CD8-positive, alpha-beta memory T cell (primary cell): ENCODE measurements around the gene P2RX6. TPM values are rescaled to one million over a fixed set of nuclear protein-coding genes. Genes with fewer than 3 reads are reported as not detected.

Experiments
- CTCF ChIA-PET: fragments of 350-600 bp; sonication (Branson Sonifier 250); formaldehyde crosslinking; loops from one replicate; lab custom pipeline; 2021; ENCODE audit warnings: antibody characterized with exemption; lab: Charles Lee
- POLR2A ChIA-PET: fragments of 350-600 bp; sonication (Branson Sonifier 250); formaldehyde crosslinking; loops from one replicate; lab custom pipeline; 2021; ENCODE audit warnings: antibody characterized with exemption; lab: Charles Lee
- DNase-seq, 5 donors: peaks; one replicate each; pipeline versions ENCODE4 v3.0.0 to v3.0.0-alpha.2; 2020 to 2022; ENCODE audit warnings: mixed read lengths in 1 of 5
- H3K27ac ChIP-seq: one replicate; pipeline ENCODE4 v1.7.0; 2013; ENCODE audit warnings: low read depth, mild to moderate bottlenecking, low read length, moderate library complexity
- H3K27me3 ChIP-seq: 2 replicates; pipeline ENCODE4 v1.7.0; 2013; ENCODE audit warnings: low read length, mild to moderate bottlenecking; ENCODE audit not compliant: insufficient read depth, poor library complexity, severe bottlenecking
- H3K36me3 ChIP-seq: 2 replicates; pipeline ENCODE4 v1.7.0; 2013; ENCODE audit warnings: mild to moderate bottlenecking, low read length, moderate library complexity; ENCODE audit not compliant: insufficient read depth
- H3K4me1 ChIP-seq: 2 replicates; pipeline ENCODE4 v1.7.0; 2013; ENCODE audit warnings: mild to moderate bottlenecking, low read length, moderate library complexity; ENCODE audit not compliant: insufficient read depth
- H3K4me3 ChIP-seq: 2 replicates; pipeline ENCODE4 v1.7.0; 2013; ENCODE audit warnings: mild to moderate bottlenecking, low read length
- H3K9me3 ChIP-seq: 2 replicates; pipeline ENCODE4 v1.7.0; 2013; ENCODE audit warnings: mild to moderate bottlenecking, low read length
- H3K27ac Mint-ChIP-seq, 8 donors: one replicate each; pipeline ENCODE4 v1.8.0; 2020 to 2021; ENCODE audit warnings: mixed read lengths in 8 of 8, mild to moderate bottlenecking in 6 of 8, inconsistent platforms in 3 of 8, moderate library complexity in 3 of 8
- H3K27me3 Mint-ChIP-seq, 2 donors: one replicate each; pipeline ENCODE4 v1.8.0; 2020 to 2021; ENCODE audit warnings: mixed read lengths in 2 of 2, mild to moderate bottlenecking in 1 of 2, moderate library complexity in 1 of 2
- H3K36me3 Mint-ChIP-seq, 3 donors: one replicate each; pipeline ENCODE4 v1.8.0; 2020 to 2021; ENCODE audit warnings: mixed read lengths in 3 of 3, inconsistent platforms in 1 of 3, mild to moderate bottlenecking in 1 of 3
- H3K4me1 Mint-ChIP-seq, 3 donors: one replicate each; pipeline ENCODE4 v1.8.0; 2020 to 2021; ENCODE audit warnings: mixed read lengths in 3 of 3, inconsistent platforms in 1 of 3, mild to moderate bottlenecking in 1 of 3
- H3K4me3 Mint-ChIP-seq, 7 donors: one replicate each; pipeline ENCODE4 v1.8.0; 2020 to 2021; ENCODE audit warnings: mixed read lengths in 7 of 7, mild to moderate bottlenecking in 6 of 7, moderate library complexity in 4 of 7, inconsistent platforms in 2 of 7
- H3K9me3 Mint-ChIP-seq, 5 donors: one replicate each; pipeline ENCODE4 v1.8.0; 2020 to 2022; ENCODE audit warnings: mixed read lengths in 5 of 5, mild to moderate bottlenecking in 3 of 5, moderate library complexity in 2 of 5, inconsistent platforms in 1 of 5
- polyA plus RNA-seq: library from polyadenylated mRNA; unstranded; fragments of 300-500 nt; fragmentation: Illumina TruSeq; gene quantifications from one replicate; pipeline ENCODE4 v1.2.3, GENCODE V29; 2021
- total RNA-seq, 2 experiments: library from RNA; stranded (reverse); gene quantifications; one replicate each; pipeline ENCODE4 v1.2.3, GENCODE V29; 2021

P2RX6 gene
- total and polyA plus RNA-seq, 3 experiments from 2014 or later = 0.24 to 0.35 (median 0.33) TPM

- Mint-ChIP-seq H3K36me3 (no peaks in the 10 kb centered on the region), H3K4me1 (no peaks in the 10 kb centered on the region), H3K27me3 (peaks cover 0 to 3% of the 10 kb centered on the region in 2 donors), H3K27ac (peak overlapping the region in 1 of 8 donors; percentile 48), H3K9me3 (peaks cover 0 to 3% (median 0%) of the 10 kb centered on the region in 5 donors), H3K4me3 (no peak overlapping the region)
- H3K27ac ChIP-seq = no peak overlapping the region
- ChIA-PET CTCF (no interaction called here), POLR2A (no interaction called here)
- H3K4me3 ChIP-seq = no peak overlapping the region
- H3K36me3 ChIP-seq = no peaks in the 10 kb centered on the region
- H3K27me3 ChIP-seq = no peaks in the 10 kb centered on the region
- H3K4me1 ChIP-seq = no peaks in the 10 kb centered on the region
- DNase-seq = no peak
- no peaks in the 10 kb centered on the region for H3K9me3 ChIP-seq
Observed at GRCh38 chr22:21075516-21076138, 60.7 kb downstream of the P2RX6 start.

GRCh38 chr22:21076912-21077625, 62.1 kb downstream of the P2RX6 start:
- Mint-ChIP-seq H3K36me3 (no peaks in the 10 kb centered on the region), H3K27me3 (peaks cover 0 to 3% of the 10 kb centered on the region in 2 donors), H3K9me3 (peaks cover 0 to 2% (median 0%) of the 10 kb centered on the region in 5 donors), H3K27ac (no peak overlapping the region), H3K4me3 (no peak overlapping the region), H3K4me1 (no peaks in the 10 kb centered on the region)
- H3K9me3 ChIP-seq = no peaks in the 10 kb centered on the region
- no peaks in the 10 kb centered on the region for H3K36me3 ChIP-seq
- no peak overlapping the region for H3K27ac ChIP-seq
- ChIA-PET POLR2A (no interaction called here), CTCF (no interaction called here)
- no peaks in the 10 kb centered on the region for H3K4me1 ChIP-seq
- no peak overlapping the region for H3K4me3 ChIP-seq
- H3K27me3 ChIP-seq = no peaks in the 10 kb centered on the region
- DNase-seq = no peak

Other genes with a start within 250 kb of the P2RX6 start
- not detected for gene SERPIND1, start 241.1 kb upstream of the P2RX6 start, total RNA-seq
- 0.32 TPM for gene SERPIND1, start 241.1 kb upstream of the P2RX6 start, polyA plus RNA-seq
- gene PI4KA, start 156.4 kb upstream of the P2RX6 start, total RNA-seq = 10 to 100 TPM; 64.9 to 65.5 TPM
- gene PI4KA, start 156.4 kb upstream of the P2RX6 start, polyA plus RNA-seq = 65.8 TPM
- 10 to 100 TPM; 21.9 to 23.3 TPM for gene SNAP29, start 156.2 kb upstream of the P2RX6 start, total RNA-seq
- gene SNAP29, start 156.2 kb upstream of the P2RX6 start, polyA plus RNA-seq = 26.0 TPM
- 10 to 100 TPM; 94.0 to 98.1 TPM for gene CRKL, start 97.8 kb upstream of the P2RX6 start, total RNA-seq
- 54.5 TPM for gene CRKL, start 97.8 kb upstream of the P2RX6 start, polyA plus RNA-seq
- under 1 TPM; 0.16 to 0.33 TPM for gene AIFM3, start 47.9 kb upstream of the P2RX6 start, total RNA-seq
- gene AIFM3, start 47.9 kb upstream of the P2RX6 start, polyA plus RNA-seq = not detected
- gene LZTR1, start 32.9 kb upstream of the P2RX6 start, total RNA-seq = 10 to 100 TPM; 75.0 to 78.7 TPM
- 17.1 TPM for gene LZTR1, start 32.9 kb upstream of the P2RX6 start, polyA plus RNA-seq
- 10 to 100 TPM; 43.9 TPM for gene THAP7, start 13.0 kb upstream of the P2RX6 start, total RNA-seq
- 42.8 TPM for gene THAP7, start 13.0 kb upstream of the P2RX6 start, polyA plus RNA-seq
- gene SLC7A4, start 17.4 kb downstream of the P2RX6 start, total RNA-seq = under 1 TPM; 0.13 to 0.37 TPM
- gene SLC7A4, start 17.4 kb downstream of the P2RX6 start, polyA plus RNA-seq = 0.82 TPM
- gene LRRC74B, start 30.8 kb downstream of the P2RX6 start, total RNA-seq = not detected
- gene LRRC74B, start 30.8 kb downstream of the P2RX6 start, polyA plus RNA-seq = not detected